CD4-positive, alpha-beta T cell (primary cell): ENCODE measurements around the gene FARS2. TPM values are rescaled to one million over a fixed set of nuclear protein-coding genes. Genes with fewer than 3 reads are reported as not detected.

Source experiments
- ATAC-seq: fragments of 200-7000 bp; cut with Tn5 transposase; one replicate; pipeline ENCODE4 v1.10.0; 2022; ENCODE audit warnings: mild to moderate bottlenecking; ENCODE audit not compliant: poor library complexity
- CTCF ChIA-PET: fragments of 350-600 bp; sonication (Branson Sonifier 250); formaldehyde crosslinking; loops from one replicate; lab custom pipeline; 2021; ENCODE audit warnings: antibody characterized with exemption, inconsistent platforms; lab: Charles Lee
- POLR2A ChIA-PET: fragments of 350-600 bp; sonication (Branson Sonifier 250); formaldehyde crosslinking; loops from one replicate; lab custom pipeline; 2021; ENCODE audit warnings: antibody characterized with exemption, inconsistent platforms; lab: Charles Lee
- DNase-seq, 14 experiments: peaks; one replicate each; pipeline ENCODE4 v3.0.0-alpha.2; 2013 to 2020; ENCODE audit warnings: mixed read lengths in 2 of 14
- H3K27ac ChIP-seq, 2 donors: one replicate each; pipeline versions ENCODE4 v1.5.1 to v1.7.0; 2013; ENCODE audit warnings: low read length in 2 of 2, low read depth in 1 of 2, mild to moderate bottlenecking in 1 of 2
- H3K27me3 ChIP-seq, 2 experiments: 1 replicate in 1 of 2; 2 replicates in 1 of 2; pipeline versions ENCODE4 v1.6.1 to v1.7.0; 2013; ENCODE audit warnings: low read length in 2 of 2, control low read depth in 1 of 2, mild to moderate bottlenecking in 1 of 2, moderate library complexity in 1 of 2; ENCODE audit not compliant: insufficient read depth in 2 of 2, control insufficient read depth in 1 of 2
- H3K36me3 ChIP-seq: one replicate; pipeline ENCODE4 v1.6.1; 2013; ENCODE audit warnings: low read length, control low read depth; ENCODE audit not compliant: insufficient read depth
- H3K4me1 ChIP-seq: one replicate; pipeline ENCODE4 v1.6.1; 2013; ENCODE audit warnings: low read length, control low read depth; ENCODE audit not compliant: insufficient read depth
- H3K4me3 ChIP-seq: one replicate; pipeline ENCODE4 v1.5.1; 2013; ENCODE audit warnings: mild to moderate bottlenecking, low read length, moderate library complexity
- H3K9me3 ChIP-seq, 2 experiments: 1 replicate in 1 of 2; 2 replicates in 1 of 2; pipeline versions ENCODE4 v1.6.1 to v1.7.0; 2013; ENCODE audit warnings: low read length in 2 of 2, mild to moderate bottlenecking in 2 of 2, control low read depth in 1 of 2, moderate library complexity in 1 of 2; ENCODE audit not compliant: control insufficient read depth in 1 of 2, insufficient read depth in 1 of 2
- H3K27ac Mint-ChIP-seq: one replicate; pipeline ENCODE4 v1.8.0; 2020; ENCODE audit warnings: mixed read lengths
- H3K27me3 Mint-ChIP-seq: one replicate; pipeline ENCODE4 v1.8.0; 2021; ENCODE audit warnings: mixed read lengths
- H3K36me3 Mint-ChIP-seq: one replicate; pipeline ENCODE4 v1.8.0; 2021; ENCODE audit warnings: low read depth, mixed read lengths
- H3K4me1 Mint-ChIP-seq: one replicate; pipeline ENCODE4 v1.8.0; 2021; ENCODE audit warnings: low read depth, mixed read lengths
- H3K4me3 Mint-ChIP-seq: one replicate; pipeline ENCODE4 v1.8.0; 2020; ENCODE audit warnings: mild to moderate bottlenecking, mixed read lengths
- H3K9me3 Mint-ChIP-seq: one replicate; pipeline ENCODE4 v1.8.0; 2020; ENCODE audit warnings: mixed read lengths
- intact Hi-C, 2 experiments: fragments of 100-400 bp; cut with DNase I in 1 of 2; cut with micrococcal nuclease in 1 of 2; formaldehyde crosslinking; loops; one replicate each; pipeline versions ENCODE4 v1.15.1 to v1.9.0; 2023 to 2025; cut with DNase I, micrococcal nuclease
- total RNA-seq, 174 experiments: library from RNA in 2 of 174; stranded (reverse) in 2 of 174; gene quantifications; one replicate each; pipeline ENCODE4 v1.2.3 and lab custom pipeline; 2021 to 2026
- TF ChIP-seq, protein P1 (sequence below): fragments of 200-600 bp; IDR thresholded peaks from one replicate; pipeline ENCODE4 v1.8.0; 2022; ENCODE audit warnings: antibody characterized with exemption, mild to moderate bottlenecking

FARS2 gene
- total RNA-seq, 2 experiments from 2014 or later = 12.6 to 12.8 TPM

DNA sequence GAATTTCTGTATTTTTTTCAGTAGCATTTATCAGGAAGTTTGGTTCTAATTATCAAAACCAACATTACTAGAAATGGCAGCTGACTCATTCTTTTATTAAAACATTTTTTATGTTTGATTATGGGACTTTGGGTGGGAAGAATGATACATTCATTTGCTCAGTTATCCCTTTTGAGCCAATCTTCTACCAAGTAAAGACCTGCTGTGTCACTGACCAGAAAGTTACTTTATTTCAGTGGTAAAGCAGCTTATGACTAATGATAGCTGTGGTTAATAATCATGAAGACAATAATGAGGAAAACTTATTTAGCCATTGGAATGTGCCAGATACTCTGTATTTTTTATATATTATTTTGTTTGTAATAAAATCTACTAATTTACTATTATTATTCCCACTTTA is 142.3 kb downstream of the FARS2 start:
- Mint-ChIP-seq H3K36me3 (peaks cover 25% of the 10 kb centered on the region), H3K4me1 (peaks cover 2% of the 10 kb centered on the region), H3K4me3 (no peak overlapping the region), H3K9me3 (peaks cover 2% of the 10 kb centered on the region), H3K27me3 (no peaks in the 10 kb centered on the region), H3K27ac (no peak overlapping the region)
- H3K4me1 ChIP-seq = no peaks in the 10 kb centered on the region
- no peak for DNase-seq
- TF ChIP-seq, protein P1, sequence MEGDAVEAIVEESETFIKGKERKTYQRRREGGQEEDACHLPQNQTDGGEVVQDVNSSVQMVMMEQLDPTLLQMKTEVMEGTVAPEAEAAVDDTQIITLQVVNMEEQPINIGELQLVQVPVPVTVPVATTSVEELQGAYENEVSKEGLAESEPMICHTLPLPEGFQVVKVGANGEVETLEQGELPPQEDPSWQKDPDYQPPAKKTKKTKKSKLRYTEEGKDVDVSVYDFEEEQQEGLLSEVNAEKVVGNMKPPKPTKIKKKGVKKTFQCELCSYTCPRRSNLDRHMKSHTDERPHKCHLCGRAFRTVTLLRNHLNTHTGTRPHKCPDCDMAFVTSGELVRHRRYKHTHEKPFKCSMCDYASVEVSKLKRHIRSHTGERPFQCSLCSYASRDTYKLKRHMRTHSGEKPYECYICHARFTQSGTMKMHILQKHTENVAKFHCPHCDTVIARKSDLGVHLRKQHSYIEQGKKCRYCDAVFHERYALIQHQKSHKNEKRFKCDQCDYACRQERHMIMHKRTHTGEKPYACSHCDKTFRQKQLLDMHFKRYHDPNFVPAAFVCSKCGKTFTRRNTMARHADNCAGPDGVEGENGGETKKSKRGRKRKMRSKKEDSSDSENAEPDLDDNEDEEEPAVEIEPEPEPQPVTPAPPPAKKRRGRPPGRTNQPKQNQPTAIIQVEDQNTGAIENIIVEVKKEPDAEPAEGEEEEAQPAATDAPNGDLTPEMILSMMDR = no peak
- no peak overlapping the region for H3K27ac ChIP-seq
- no peak for ATAC-seq
- H3K9me3 ChIP-seq = no peaks in the 10 kb centered on the region
- POLR2A ChIA-PET = no interaction called here
- H3K27me3 ChIP-seq = no peaks in the 10 kb centered on the region
- CTCF ChIA-PET = no interaction called here
- H3K4me3 ChIP-seq = no peak overlapping the region
- intact Hi-C loops = no loop called here
- H3K36me3 ChIP-seq = no peaks in the 10 kb centered on the region

DNA sequence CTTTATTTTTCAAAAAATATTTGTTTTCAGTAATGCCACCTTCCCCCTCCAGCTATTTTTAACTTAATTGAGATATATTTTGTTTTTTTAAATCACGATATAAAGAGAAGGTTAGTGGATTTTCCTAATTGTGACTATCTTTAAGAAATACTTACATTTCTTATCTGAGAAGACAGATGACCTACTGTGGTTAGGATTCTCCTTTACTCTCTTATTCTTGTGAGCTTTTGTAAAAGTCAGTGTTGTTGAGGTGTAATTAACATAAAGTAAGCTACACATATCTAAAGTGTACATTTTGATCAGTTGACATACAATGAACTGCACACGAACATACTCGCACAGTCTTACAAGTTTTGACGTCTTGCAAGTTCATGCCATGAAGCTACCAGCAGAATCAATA is 144.7 kb downstream of the FARS2 start:
- Histone ChIP-seq H3K27ac (no peak overlapping the region), H3K27me3 (no peaks in the 10 kb centered on the region), H3K36me3 (no peaks in the 10 kb centered on the region), H3K4me3 (no peak overlapping the region), H3K4me1 (no peaks in the 10 kb centered on the region), H3K9me3 (no peaks in the 10 kb centered on the region)
- no peaks in the 10 kb centered on the region for H3K27me3 Mint-ChIP-seq
- TF ChIP-seq, protein P1 = no peak
- H3K4me1 Mint-ChIP-seq = no peaks in the 10 kb centered on the region
- no peak for DNase-seq
- intact Hi-C loops = no loop called here
- CTCF ChIA-PET = interaction anchor here (0.6 kb wide), 1 partner anchor 210 kb away, joined by 3 read pairs; no protein-coding TSS in a partner anchor
- no peak overlapping the region for H3K27ac Mint-ChIP-seq
- peaks cover 2% of the 10 kb centered on the region for H3K9me3 Mint-ChIP-seq
- ATAC-seq = no peak
- H3K4me3 Mint-ChIP-seq = no peak overlapping the region
- H3K36me3 Mint-ChIP-seq = peaks cover 36% of the 10 kb centered on the region
- POLR2A ChIA-PET = no interaction called here

DNA sequence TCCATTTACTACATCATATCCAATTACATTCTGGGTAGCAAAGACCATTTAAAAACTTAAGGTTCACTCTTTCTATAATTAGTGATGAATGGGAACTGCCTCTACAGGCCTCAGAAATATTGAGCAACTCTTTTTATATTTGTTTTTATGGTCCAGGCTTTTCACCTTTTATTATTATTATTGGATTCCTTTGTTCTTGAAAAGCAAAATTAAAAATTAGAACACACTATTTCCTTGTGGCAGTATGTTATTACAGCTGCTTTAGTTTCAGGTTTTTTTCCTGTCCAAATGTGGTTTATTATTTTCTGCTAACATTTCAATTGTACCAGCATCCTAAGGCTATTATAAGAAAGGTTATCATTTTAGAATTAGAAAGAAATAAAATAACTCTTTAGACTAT is 150.1 kb downstream of the FARS2 start:
- CTCF ChIA-PET = no interaction called here
- POLR2A ChIA-PET = no interaction called here
- ATAC-seq = no peak

More for the DNA sequence above, 150.1 kb downstream of the FARS2 start:
- Mint-ChIP-seq H3K36me3 (peaks cover 34% of the 10 kb centered on the region), H3K27me3 (no peaks in the 10 kb centered on the region), H3K4me1 (peaks cover 4% of the 10 kb centered on the region), H3K9me3 (no peaks in the 10 kb centered on the region), H3K4me3 (no peak overlapping the region), H3K27ac (no peak overlapping the region)
- H3K27me3 ChIP-seq = no peaks in the 10 kb centered on the region
- H3K9me3 ChIP-seq = peaks cover 0 to 5% of the 10 kb centered on the region in 2 experiments
- no peak for DNase-seq
- H3K4me3 ChIP-seq = no peak overlapping the region
- H3K36me3 ChIP-seq = no peaks in the 10 kb centered on the region
- TF ChIP-seq, protein P1 = no peak
- no peaks in the 10 kb centered on the region for H3K4me1 ChIP-seq
- intact Hi-C loops = no loop called here
- no peak overlapping the region for H3K27ac ChIP-seq
